ENCODE measurements around the gene DFFB. TPM values are rescaled to one million over a fixed set of nuclear protein-coding genes. Genes with fewer than 3 reads are reported as not detected.

DFFB gene
- total and polyA plus RNA-seq, 2 of the 13 experiments (the other 11 are each of a cell fraction or from before 2014, with no cell fraction given), result 4.6 to 9.3 TPM

DNA sequence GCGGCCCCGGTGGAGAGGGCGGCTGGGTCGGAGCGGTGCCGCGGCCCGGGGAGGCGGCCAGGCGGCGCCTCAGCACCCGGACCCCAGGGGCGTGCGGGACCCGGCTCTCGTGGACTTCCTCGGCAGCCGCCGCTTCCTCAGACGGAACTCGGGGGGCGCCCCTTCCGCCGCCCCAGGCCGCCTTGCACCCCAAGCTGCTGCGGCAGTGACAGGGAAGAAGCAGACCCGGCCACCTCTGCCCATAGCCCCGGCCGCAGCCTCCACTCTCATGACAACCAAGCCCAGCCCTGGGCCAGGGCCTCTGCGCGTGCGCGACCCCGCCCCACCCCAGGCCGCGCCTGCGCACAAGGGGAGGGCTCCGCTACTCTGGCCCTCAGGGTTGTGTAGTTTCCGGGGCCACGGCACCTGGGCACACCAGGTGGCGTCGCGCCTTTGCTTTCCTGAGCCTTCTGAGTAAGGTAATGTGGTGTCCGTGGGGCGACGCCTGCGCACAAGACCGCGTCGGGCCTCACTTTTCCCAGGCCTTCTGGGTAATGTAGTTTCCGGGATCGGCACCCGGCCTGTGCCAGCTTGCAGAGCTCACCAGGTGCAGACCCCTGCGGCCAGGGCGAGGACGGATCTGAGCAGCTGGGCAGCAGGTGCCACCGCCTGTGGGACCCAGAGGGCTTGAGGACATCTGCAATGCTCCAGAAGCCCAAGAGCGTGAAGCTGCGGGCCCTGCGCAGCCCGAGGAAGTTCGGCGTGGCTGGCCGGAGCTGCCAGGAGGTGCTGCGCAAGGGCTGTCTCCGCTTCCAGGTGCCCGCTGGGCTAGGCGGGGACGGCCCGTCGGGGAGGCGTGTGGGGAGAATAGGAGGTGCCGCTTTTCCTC, at the start of gene DFFB, which contains the start of gene CEP104 (continued):
- peak; percentile 72; the same call in 1 of the 2 replicates for TF ChIP-seq MED13 (CRISPR knock-in tag; IDR thresholded peaks at IDR 0.05)
- TF ChIP-seq MZF1 (CRISPR knock-in tag; IDR thresholded peaks at IDR 0.05; ENCODE audit: borderline replicate concordance), result 0 out of 2 replicates have a peak, but pooled peaks have one; percentile 52
- 0 out of 2 replicates have a peak, but pooled peaks have one; percentile 56 for TF ChIP-seq TOE1 (CRISPR knock-in tag; IDR thresholded peaks at IDR 0.05)
- no peak for TF ChIP-seq ZNF782 (CRISPR knock-in tag; IDR thresholded peaks at IDR 0.05; ENCODE audit: borderline replicate concordance)
- TF ChIP-seq HDAC1 (CRISPR knock-in tag; IDR thresholded peaks at IDR 0.05), result peak; percentile 87
- TF ChIP-seq CREM (IDR thresholded peaks at IDR 0.05), result peak; percentile 81
- no peak for TF ChIP-seq CREM (CRISPR knock-in tag; IDR thresholded peaks at IDR 0.05)
- TF ChIP-seq NKX3-1 (CRISPR knock-in tag; IDR thresholded peaks at IDR 0.05), result no peak
- TF ChIP-seq ZNF232 (CRISPR knock-in tag; IDR thresholded peaks at IDR 0.05; ENCODE audit: borderline replicate concordance), result 0 out of 2 replicates have a peak, but pooled peaks have one; percentile 42
- TF ChIP-seq MAZ (IDR thresholded peaks at IDR 0.05; ENCODE audit: borderline replicate concordance, low read depth, low read length), result peak; percentile 43; the same call in 1 of the 2 replicates
- TF ChIP-seq MAZ (CRISPR knock-in tag; IDR thresholded peaks at IDR 0.05; ENCODE audit: low read depth), result peak; percentile 78
- peak; percentile 64 for TF ChIP-seq GATAD2A (CRISPR knock-in tag; IDR thresholded peaks at IDR 0.05)
- TF ChIP-seq ZNF367 (CRISPR knock-in tag; IDR thresholded peaks at IDR 0.05; ENCODE audit: borderline replicate concordance), result no peak; the same call in 1 of the 2 replicates
- TF ChIP-seq ZNF530 (CRISPR knock-in tag; IDR thresholded peaks at IDR 0.05; ENCODE audit: low read depth), result no peak
- TF ChIP-seq SRSF1 (optimal IDR thresholded peaks at IDR 0.05; ENCODE audit: low read depth, low read length), result no peak
- 0 out of 2 replicates have a peak, but pooled peaks have one; percentile 60 for TF ChIP-seq GZF1 (CRISPR knock-in tag; IDR thresholded peaks at IDR 0.05)
- TF ChIP-seq, protein P1, sequence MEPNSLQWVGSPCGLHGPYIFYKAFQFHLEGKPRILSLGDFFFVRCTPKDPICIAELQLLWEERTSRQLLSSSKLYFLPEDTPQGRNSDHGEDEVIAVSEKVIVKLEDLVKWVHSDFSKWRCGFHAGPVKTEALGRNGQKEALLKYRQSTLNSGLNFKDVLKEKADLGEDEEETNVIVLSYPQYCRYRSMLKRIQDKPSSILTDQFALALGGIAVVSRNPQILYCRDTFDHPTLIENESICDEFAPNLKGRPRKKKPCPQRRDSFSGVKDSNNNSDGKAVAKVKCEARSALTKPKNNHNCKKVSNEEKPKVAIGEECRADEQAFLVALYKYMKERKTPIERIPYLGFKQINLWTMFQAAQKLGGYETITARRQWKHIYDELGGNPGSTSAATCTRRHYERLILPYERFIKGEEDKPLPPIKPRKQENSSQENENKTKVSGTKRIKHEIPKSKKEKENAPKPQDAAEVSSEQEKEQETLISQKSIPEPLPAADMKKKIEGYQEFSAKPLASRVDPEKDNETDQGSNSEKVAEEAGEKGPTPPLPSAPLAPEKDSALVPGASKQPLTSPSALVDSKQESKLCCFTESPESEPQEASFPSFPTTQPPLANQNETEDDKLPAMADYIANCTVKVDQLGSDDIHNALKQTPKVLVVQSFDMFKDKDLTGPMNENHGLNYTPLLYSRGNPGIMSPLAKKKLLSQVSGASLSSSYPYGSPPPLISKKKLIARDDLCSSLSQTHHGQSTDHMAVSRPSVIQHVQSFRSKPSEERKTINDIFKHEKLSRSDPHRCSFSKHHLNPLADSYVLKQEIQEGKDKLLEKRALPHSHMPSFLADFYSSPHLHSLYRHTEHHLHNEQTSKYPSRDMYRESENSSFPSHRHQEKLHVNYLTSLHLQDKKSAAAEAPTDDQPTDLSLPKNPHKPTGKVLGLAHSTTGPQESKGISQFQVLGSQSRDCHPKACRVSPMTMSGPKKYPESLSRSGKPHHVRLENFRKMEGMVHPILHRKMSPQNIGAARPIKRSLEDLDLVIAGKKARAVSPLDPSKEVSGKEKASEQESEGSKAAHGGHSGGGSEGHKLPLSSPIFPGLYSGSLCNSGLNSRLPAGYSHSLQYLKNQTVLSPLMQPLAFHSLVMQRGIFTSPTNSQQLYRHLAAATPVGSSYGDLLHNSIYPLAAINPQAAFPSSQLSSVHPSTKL (CRISPR knock-in tag; IDR thresholded peaks at IDR 0.05), result peak; percentile 48; the same call in 1 of the 2 replicates
- TF ChIP-seq RBFOX2 (IDR thresholded peaks at IDR 0.05; ENCODE audit: low read depth, low read length), result peak; percentile 81
- peak; percentile 66 for TF ChIP-seq SP5 (CRISPR knock-in tag; IDR thresholded peaks at IDR 0.05; ENCODE audit: borderline replicate concordance, low read depth)
- TF ChIP-seq, protein P2, sequence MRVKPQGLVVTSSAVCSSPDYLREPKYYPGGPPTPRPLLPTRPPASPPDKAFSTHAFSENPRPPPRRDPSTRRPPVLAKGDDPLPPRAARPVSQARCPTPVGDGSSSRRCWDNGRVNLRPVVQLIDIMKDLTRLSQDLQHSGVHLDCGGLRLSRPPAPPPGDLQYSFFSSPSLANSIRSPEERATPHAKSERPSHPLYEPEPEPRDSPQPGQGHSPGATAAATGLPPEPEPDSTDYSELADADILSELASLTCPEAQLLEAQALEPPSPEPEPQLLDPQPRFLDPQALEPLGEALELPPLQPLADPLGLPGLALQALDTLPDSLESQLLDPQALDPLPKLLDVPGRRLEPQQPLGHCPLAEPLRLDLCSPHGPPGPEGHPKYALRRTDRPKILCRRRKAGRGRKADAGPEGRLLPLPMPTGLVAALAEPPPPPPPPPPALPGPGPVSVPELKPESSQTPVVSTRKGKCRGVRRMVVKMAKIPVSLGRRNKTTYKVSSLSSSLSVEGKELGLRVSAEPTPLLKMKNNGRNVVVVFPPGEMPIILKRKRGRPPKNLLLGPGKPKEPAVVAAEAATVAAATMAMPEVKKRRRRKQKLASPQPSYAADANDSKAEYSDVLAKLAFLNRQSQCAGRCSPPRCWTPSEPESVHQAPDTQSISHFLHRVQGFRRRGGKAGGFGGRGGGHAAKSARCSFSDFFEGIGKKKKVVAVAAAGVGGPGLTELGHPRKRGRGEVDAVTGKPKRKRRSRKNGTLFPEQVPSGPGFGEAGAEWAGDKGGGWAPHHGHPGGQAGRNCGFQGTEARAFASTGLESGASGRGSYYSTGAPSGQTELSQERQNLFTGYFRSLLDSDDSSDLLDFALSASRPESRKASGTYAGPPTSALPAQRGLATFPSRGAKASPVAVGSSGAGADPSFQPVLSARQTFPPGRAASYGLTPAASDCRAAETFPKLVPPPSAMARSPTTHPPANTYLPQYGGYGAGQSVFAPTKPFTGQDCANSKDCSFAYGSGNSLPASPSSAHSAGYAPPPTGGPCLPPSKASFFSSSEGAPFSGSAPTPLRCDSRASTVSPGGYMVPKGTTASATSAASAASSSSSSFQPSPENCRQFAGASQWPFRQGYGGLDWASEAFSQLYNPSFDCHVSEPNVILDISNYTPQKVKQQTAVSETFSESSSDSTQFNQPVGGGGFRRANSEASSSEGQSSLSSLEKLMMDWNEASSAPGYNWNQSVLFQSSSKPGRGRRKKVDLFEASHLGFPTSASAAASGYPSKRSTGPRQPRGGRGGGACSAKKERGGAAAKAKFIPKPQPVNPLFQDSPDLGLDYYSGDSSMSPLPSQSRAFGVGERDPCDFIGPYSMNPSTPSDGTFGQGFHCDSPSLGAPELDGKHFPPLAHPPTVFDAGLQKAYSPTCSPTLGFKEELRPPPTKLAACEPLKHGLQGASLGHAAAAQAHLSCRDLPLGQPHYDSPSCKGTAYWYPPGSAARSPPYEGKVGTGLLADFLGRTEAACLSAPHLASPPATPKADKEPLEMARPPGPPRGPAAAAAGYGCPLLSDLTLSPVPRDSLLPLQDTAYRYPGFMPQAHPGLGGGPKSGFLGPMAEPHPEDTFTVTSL (CRISPR knock-in tag; IDR thresholded peaks at IDR 0.05; ENCODE audit: borderline replicate concordance), result no peak
- TF ChIP-seq SKI (IDR thresholded peaks at IDR 0.05; ENCODE audit: partially characterized antibody), result peak; percentile 38

Data from HepG2 (cell line).